NCI-H460 (cell line): ENCODE data around the gene RITA1. TPM values are rescaled to one million over a fixed set of nuclear protein-coding genes. Genes with fewer than 3 reads are reported as not detected.
A peak's percentile ranks its signal among the peaks of the same experiment; 100 is the strongest.
"Not testable (repeated sequence)": the region's sequence is repeated elsewhere in the genome, so short reads cannot be mapped to it uniquely, and the experiment has no call there.

Source experiments
- DNase-seq: peaks from one replicate; pipeline ENCODE4 v3.0.0-alpha.2; 2016; ENCODE audit warnings: low read depth; ENCODE audit errors: extremely low read depth
- polyA plus RNA-seq: library from polyadenylated mRNA; depleted of rRNA; stranded (reverse); fragments of >200 nt; gene quantifications from 2 replicates; pipeline ENCODE4 v1.2.3, GENCODE V29; 2014; cell fraction: nucleus; rRNA removed
- total RNA-seq: library from RNA; depleted of rRNA; stranded (reverse); fragments of >200 nt; shearing (Covaris generic); gene quantifications from 2 replicates; pipeline ENCODE4 v1.2.3, GENCODE V29; 2014; rRNA removed

Gene RITA1, protein sequence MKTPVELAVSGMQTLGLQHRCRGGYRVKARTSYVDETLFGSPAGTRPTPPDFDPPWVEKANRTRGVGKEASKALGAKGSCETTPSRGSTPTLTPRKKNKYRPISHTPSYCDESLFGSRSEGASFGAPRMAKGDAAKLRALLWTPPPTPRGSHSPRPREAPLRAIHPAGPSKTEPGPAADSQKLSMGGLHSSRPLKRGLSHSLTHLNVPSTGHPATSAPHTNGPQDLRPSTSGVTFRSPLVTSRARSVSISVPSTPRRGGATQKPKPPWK
- 22.3 and 25.9 TPM in 2 replicates for total RNA-seq
- 39.6 and 44.8 TPM in 2 replicates for polyA plus RNA-seq

DNA sequence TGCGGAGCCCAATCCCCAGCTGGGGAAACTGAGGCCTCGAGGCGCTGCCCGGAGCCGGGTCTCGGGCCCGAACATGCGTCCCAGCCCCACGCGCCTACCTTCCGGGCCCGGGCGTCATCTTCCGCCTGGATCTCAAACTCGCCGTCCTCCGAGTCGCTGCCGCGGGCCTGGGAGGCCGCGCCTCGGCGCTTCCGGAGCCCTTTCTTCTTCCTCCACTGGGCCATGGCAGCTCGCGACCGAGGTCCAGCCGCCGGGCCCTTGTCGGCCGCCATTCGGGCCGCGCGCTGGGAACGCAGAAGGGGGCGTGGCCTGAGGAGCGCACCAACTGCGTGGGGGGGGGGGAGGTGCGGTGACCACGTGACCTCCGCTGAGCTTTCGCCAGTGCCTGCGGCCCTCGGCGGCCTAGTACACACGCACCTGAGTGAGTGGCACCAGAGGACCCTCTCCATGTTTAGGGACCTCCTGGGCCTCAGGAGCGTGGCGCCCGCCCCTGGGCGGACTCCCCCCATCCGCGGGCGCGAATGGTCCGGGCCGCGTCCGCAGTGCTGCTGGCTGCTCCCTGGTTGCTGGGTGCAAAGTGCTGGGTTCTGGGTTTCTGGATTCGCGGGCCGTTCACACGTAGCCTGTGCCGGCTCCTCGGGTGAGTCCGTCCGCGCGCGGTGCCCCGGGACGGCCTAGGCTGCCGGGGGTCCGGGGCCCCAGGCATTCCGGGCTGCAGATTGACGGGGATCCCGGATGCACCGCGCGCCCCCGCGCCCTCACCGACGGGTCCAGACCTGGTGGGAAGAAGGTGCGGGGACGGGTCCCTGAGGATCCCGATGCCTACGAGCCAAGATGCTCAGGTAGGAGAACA, at the start of gene RITA1, which contains the start of gene DDX54:
RITA1 (plus strand) TSS at position 542 of the 853 bp plus-strand sequence. CDS start 1,026 bp downstream, outside the sequence.
DDX54 (minus strand) TSS at position 299 of the 853 bp plus-strand sequence; CDS start at position 272, 27 bp downstream.
- DNase-seq = peak; percentile 55

- DNase-seq = peak; percentile 23
These were observed 49.2 kb upstream of the RITA1 start for GRCh38 chr12:113136128-113136989.

- DNase-seq = peak; percentile 5
These were observed 48.5 kb upstream of the RITA1 start for GRCh38 chr12:113136990-113137511.

DNA sequence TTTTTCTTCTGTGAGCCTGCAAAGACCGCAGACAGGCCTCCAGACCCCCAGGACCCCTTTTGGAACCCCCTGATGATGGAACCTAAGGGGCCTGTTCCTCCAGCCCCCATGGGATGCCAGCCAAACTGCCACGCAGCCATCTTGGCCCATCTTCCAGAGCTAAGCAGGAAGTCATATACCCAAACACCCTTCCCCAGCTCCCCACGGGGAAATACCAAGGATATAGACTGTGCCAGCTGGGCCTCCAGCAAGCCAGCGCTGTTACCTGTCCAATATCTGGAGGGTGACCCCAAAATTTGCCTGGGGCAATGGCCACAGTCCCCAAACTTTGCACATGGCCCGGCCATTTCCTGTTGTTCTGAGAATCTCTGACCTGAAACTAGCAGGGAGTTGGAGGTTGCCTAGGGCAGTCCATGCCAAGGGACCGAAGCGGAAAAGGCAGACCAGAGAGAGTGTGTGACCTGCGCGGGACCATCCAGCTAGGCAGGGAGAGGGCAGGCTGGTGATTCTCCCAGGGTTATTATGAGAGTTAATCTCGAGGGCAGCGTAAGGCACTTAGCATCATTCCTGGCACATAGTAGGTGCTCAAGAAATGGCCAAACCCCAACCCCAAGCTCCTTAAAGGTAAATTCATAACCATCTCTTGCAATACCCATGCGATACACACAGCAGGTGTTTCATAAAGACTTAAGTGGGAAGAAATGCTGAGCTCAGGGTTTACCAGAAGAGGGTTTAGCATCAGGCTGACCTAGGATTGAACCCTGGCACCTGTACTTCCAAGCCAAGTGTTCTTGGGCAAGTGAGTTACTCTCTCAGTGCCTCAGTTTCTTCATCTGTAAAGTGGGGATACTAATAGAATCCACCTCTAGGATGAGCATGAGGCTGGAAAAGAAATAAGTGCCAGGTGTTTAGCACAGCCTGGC, 47.4 kb upstream of the RITA1 start:
- DNase-seq = no peak

GRCh38 chr12:113138826-113139225, 46.7 kb upstream of the RITA1 start:
- no peak for DNase-seq

DNA sequence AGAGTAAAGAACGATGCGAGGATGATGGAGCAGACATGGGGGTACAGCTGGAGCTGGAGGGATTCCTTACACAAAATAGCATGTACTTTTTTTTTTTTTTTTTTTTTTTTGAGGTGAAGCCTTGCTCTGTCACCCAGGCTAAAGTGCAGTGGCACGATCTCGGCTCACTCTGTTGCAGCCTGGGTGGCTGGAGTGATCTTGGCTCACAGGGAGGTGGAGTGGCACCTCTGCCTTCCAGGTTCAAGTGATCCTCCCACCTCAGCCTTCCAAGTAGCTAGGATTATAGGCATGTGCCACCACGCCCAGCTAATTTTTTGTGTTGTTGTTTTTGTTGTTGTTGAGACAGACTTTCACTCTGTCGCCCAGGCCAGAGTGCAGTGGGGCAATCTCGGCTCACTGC, 44.8 kb upstream of the RITA1 start:
- DNase-seq = no peak

GRCh38 chr12:113141716-113142115, 43.8 kb upstream of the RITA1 start:
- not testable (repeated sequence) for DNase-seq

GRCh38 chr12:113142173-113142885, 43.2 kb upstream of the RITA1 start:
- DNase-seq = no peak

DNA sequence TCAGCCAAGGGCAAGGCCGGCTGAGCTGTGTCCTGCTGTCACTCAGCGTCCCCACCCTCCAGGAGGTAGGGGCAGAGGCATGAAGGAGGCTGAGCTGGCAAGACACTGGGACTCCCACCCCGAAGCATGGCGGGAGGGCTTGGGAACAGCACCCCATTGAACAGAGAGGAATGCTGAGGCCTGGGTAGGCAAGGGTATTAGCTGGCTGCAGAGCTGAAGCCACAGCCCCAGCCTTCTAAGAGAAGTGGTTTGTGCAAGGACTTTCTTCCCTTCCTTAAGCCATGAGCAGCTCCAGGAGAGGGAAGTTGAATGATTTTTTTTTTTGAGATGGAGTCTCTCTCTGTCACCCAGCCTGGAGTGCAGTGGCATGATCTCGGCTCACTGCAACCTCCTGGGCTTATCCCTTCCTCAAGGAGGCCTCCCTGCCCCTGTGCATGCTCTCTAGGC, 42.6 kb upstream of the RITA1 start:
- no peak for DNase-seq

DNA sequence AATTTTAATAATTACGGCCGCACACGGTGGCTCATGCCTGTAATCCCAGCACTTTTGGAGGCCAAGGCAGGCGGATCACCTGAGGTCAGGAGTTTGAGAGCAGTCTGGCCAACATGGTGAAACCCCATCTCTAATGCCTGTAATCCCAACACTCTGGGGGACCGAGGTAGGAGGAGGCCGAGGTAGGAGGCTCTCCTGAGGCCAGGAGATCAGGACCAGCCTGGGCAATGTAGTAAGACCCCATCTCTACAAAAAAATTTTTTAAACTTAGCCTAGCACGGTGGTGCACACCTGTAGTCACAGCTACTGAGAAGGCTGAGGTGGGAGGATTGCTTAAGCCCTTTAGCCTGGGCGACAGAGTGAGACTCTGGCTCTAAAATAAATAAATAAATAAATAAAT, 41.6 kb upstream of the RITA1 start:
- DNase-seq = no peak

DNA sequence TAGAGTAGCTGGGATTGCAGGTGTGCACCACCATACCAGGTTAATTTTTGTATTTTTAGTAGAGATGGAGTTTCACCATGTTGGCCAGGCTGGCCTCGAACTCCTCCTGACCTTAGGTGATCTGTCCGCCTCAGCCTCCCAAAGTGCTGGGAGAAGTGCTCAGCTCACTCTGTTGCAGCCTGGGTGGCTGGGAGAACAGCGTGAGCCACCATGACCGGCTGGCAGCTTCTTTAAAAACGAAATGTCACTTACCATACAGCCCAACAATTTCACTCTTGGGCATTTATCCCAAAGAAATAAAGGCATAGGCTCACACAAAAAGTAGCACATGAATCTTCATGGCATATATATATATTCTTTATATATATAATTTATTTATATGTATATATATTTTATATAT, 40.7 kb upstream of the RITA1 start:
- DNase-seq = no peak

DNA sequence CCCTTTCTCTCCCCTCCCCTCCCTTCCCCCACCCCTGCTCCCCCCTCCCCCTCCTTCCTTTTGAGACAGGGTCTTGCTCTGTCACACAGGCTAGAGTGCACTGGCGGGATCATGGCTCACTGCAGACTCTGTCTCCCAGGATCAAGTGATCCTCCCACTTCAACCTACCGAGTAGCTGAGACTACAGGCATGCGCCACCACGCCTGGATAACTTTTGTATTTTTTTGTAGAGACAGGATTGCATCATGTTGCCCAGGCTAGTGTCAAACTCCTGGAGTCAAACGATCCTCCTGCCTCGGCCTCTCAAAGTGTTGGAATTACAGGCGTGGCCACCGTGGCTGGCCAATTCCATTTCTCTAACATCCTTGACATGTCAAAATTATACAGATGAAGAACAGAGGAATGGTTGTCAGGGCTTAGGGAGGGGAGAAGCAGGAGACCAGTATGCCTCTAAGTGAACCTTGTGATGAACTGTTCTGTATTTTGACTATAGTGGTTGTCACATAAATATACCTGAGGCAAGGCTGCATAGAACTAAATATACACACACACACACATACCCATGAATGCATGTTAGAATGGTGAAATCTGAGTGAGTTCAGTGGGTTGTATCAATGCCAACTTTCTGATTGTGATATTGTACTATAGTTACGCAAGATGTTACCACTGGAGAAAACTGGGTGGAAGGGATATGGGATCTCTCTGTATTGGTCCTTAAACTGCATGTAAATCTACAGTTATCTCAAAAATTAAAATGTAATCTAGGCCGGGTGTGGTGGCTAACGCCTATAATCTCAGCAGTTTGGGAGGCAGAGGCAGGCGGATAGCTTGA, 39.6 kb upstream of the RITA1 start:
- no peak for DNase-seq

- DNase-seq = no peak
These were observed 38.5 kb upstream of the RITA1 start for GRCh38 chr12:113146999-113147398.

- DNase-seq = peak; percentile 67
These were observed 36.0 kb upstream of the RITA1 start, which contains the start of gene CFAP73 for GRCh38 chr12:113149361-113150150. Gene CFAP73, plus strand, starts transcription at chr12:113149724. Its CDS starts 134 bp downstream, at chr12:113149858.

- no peak for DNase-seq
These were observed 33.9 kb upstream of the RITA1 start for GRCh38 chr12:113151655-113152054.

DNA sequence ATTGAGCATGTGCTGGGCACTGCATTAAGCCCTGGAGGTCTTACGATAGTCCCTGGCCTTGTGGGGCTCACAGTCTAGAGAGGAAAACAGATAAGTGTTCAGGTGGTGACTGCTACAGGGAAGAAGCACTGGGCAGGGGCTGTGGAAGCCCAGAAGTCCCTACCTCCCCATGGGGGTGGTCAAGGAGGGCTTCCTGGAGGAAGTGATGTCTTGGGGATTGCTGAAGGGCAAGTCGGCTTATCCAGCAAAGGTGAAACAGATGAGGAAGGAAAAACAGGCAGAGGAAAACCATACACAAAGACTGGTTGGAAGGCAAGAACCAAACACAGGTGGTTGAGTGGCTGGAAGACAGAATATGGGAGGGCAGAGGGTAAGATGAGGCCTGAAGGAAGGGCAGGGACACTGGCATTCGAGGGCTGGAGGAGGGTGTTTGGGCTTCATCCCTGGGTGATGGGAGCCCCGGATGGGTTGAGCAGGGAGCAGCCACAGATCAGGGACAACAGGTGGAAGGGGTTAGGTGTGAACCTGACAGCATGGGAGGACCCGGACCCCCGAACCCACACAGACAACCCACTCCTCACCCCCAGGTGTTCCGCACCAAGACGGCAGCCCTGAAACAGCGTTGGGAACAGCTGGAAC, 33.2 kb upstream of the RITA1 start:
- no peak for DNase-seq
